ENCODE results near the gene HYDIN. TPM values are rescaled to one million over a fixed set of nuclear protein-coding genes. Genes with fewer than 3 reads are reported as not detected.

Gene HYDIN
- total RNA-seq, 1 experiment from 2014 or later, result not detected

DNA sequence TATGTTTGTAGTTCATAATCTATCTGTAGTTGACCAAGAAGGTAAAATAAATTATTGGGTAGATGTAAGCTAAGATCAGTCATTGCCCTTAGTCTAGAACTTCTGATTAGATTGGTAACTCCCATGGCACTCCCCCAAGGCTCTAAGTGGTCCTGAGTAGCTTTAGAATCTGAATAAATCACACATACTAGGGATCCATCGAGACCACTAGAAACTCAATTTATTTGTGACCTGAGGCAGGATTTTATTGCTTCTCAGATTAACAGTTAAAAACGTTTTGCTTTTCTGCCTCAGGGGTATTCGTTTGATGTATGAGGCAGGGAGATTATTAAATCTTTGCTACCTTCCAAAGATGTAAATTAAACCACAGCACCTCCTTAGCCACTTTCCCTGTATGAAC is 33.8 kb upstream of the HYDIN start:
- no peaks in the 10 kb centered on the region for H3K4me1 ChIP-seq (ENCODE audit: control insufficient read depth in 1 of 2, insufficient read depth in 2 of 2, low read length in 2 of 2)

More for the DNA sequence above, 33.8 kb upstream of the HYDIN start:
- Histone ChIP-seq H3K79me2 (ENCODE audit: insufficient read depth, low read length) (no peaks in the 10 kb centered on the region), H3K9me3 (ENCODE audit: control insufficient read depth in 1 of 2, insufficient read depth in 1 of 2, low read depth in 1 of 2, low read length in 2 of 2) (no peaks in the 10 kb centered on the region), H4K20me1 (ENCODE audit: insufficient read depth) (no peaks in the 10 kb centered on the region), H3K27ac (ENCODE audit: low read depth, low read length) (no peak overlapping the region), H3K4me2 (ENCODE audit: low read length) (no peak overlapping the region), H2AFZ (ENCODE audit: low read depth, low read length, poor library complexity, severe bottlenecking) (no peak overlapping the region), H3K4me3 (replicated peaks in 1 of 2; ENCODE audit: low read depth in 1 of 2, low read length in 2 of 2) (no peak overlapping the region), H3K27me3 (ENCODE audit: insufficient read depth, low read length) (0 out of 2 replicates have a peak, but pooled peaks cover 7% of the 10 kb centered on the region), H3K9ac (ENCODE audit: low read length) (no peak overlapping the region), H3K36me3 (ENCODE audit: control insufficient read depth in 1 of 2, insufficient read depth in 2 of 2, low read length in 2 of 2) (no peaks in the 10 kb centered on the region), H3K9me2 (ENCODE audit: insufficient read depth) (no peaks in the 10 kb centered on the region)
- ChIA-PET CTCF (no interaction called here), POLR2A (interaction anchor here (0.7 kb wide), 1 partner anchor 12 kb away, joined by 3 read pairs; no protein-coding TSS in a partner anchor), RAD21 (ENCODE audit: low non-redundant PET in 1 of 2, low total read pairs in 2 of 2, uncharacterized antibody in 2 of 2, unreplicated experiment in 2 of 2) (no interaction called here)
- ATAC-seq (no peak), DNase-seq (ENCODE audit: low read depth, low spot score) (no peak)
- intact Hi-C loops (cut with micrococcal nuclease), result no loop called here
- BruUV-seq (replicated peaks), result no TSS peak
- TF ChIP-seq ZNF274 (IDR thresholded peaks at IDR 0.05; ENCODE audit: low read depth, low read length) (no peak), CTCF (IDR thresholded peaks at IDR 0.05 in 2 of 3, conservative IDR thresholded peaks at IDR 0.05 in 1 of 3; ENCODE audit: borderline replicate concordance in 1 of 3, insufficient read depth in 1 of 3, low read depth in 2 of 3, low read length in 2 of 3) (no peak), SIN3A (IDR thresholded peaks at IDR 0.05; ENCODE audit: low read depth) (no peak), EGR1 (IDR thresholded peaks at IDR 0.05; ENCODE audit: low read depth) (no peak), POLR2AphosphoS5 (IDR thresholded peaks at IDR 0.05; ENCODE audit: low read depth, low read length) (no peak)
- TF ChIP-seq, protein P1, sequence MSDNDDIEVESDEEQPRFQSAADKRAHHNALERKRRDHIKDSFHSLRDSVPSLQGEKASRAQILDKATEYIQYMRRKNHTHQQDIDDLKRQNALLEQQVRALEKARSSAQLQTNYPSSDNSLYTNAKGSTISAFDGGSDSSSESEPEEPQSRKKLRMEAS (IDR thresholded peaks at IDR 0.05), result no peak
